HFFc6 (cell line): ENCODE data around the gene COL4A2. TPM values are rescaled to one million over a fixed set of nuclear protein-coding genes. Genes with fewer than 3 reads are reported as not detected.

Experiments
- DNase-seq: peaks from one replicate; pipeline ENCODE4 v3.0.0-alpha.2; 2018
- H3K27ac Mint-ChIP-seq: 2 replicates; pipeline ENCODE4 v1.8.0; 2020; ENCODE audit warnings: mild to moderate bottlenecking, mixed read lengths
- H3K27me3 Mint-ChIP-seq: 2 replicates; pipeline ENCODE4 v1.8.0; 2021; ENCODE audit warnings: mild to moderate bottlenecking, moderate library complexity, mixed read lengths; ENCODE audit not compliant: insufficient read depth
- H3K36me3 Mint-ChIP-seq: 2 replicates; pipeline ENCODE4 v1.8.0; 2021; ENCODE audit warnings: low read depth, mixed read lengths
- H3K4me1 Mint-ChIP-seq: 2 replicates; pipeline ENCODE4 v1.8.0; 2020; ENCODE audit warnings: low read depth, mixed read lengths
- H3K4me3 Mint-ChIP-seq: 2 replicates; pipeline ENCODE4 v1.8.0; 2020; ENCODE audit warnings: mild to moderate bottlenecking, moderate library complexity, mixed read lengths
- H3K9me3 Mint-ChIP-seq: 2 replicates; pipeline ENCODE4 v1.8.0; 2020; ENCODE audit warnings: mild to moderate bottlenecking, mixed read lengths
- total RNA-seq, 6 experiments: library from RNA; stranded (reverse); fragmentation: NEBNext Ultra II Directional; extraction: Animal tissue kit (Norgen Biotek cat#: 25700); gene quantifications; 2 replicates in 1 of 6; 3 replicates in 5 of 6; pipeline ENCODE4 v1.2.3, GENCODE V29; 2021
- TF ChIP-seq, protein P1 (sequence below): fragments of 200-600 bp; sonication (generic); IDR thresholded peaks from 2 replicates; pipeline ENCODE4 v1.5.0; 2021; ENCODE audit warnings: antibody characterized with exemption, mild to moderate bottlenecking

The COL4A2 gene
- total RNA-seq, 6 experiments from 2014 or later: 202 to 327 (median 217) TPM

DNA sequence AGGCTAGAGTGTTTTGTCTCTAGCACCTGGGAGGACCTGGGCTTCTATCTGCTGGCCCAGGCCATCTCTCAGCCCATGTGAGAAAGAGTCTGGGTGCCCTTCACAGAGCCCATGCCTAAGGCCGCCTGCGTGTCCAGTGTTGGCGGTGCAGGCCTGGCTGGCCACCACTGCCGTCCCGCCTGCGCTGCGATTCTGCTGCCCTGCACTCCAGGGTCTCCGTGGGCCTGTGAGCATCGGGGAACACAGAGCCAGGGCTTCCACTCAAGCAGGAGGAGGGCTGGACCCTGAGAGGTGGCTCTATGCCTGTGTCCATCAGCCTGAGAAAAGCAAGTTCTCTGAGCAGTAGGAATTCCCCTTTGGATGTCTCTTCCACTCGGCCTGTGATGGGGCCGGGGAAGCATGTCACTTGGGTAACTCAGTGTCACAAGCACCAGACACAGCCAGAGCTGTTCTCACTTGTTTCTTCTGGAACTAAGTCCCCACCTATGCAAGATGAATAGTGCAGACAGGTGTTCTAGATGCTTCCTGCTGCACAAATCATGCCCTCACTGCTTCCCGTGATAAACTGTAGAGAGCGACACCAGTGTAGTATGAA lies 160.5 kb downstream of the COL4A2 start:
- Mint-ChIP-seq H3K27ac (no peak overlapping the region), H3K4me3 (no peak overlapping the region), H3K9me3 (no peaks in the 10 kb centered on the region), H3K4me1 (peaks cover 12% of the 10 kb centered on the region), H3K27me3 (no peaks in the 10 kb centered on the region; the same call in none of the 2 replicates), H3K36me3 (peaks cover 19% of the 10 kb centered on the region)
- TF ChIP-seq, protein P1, sequence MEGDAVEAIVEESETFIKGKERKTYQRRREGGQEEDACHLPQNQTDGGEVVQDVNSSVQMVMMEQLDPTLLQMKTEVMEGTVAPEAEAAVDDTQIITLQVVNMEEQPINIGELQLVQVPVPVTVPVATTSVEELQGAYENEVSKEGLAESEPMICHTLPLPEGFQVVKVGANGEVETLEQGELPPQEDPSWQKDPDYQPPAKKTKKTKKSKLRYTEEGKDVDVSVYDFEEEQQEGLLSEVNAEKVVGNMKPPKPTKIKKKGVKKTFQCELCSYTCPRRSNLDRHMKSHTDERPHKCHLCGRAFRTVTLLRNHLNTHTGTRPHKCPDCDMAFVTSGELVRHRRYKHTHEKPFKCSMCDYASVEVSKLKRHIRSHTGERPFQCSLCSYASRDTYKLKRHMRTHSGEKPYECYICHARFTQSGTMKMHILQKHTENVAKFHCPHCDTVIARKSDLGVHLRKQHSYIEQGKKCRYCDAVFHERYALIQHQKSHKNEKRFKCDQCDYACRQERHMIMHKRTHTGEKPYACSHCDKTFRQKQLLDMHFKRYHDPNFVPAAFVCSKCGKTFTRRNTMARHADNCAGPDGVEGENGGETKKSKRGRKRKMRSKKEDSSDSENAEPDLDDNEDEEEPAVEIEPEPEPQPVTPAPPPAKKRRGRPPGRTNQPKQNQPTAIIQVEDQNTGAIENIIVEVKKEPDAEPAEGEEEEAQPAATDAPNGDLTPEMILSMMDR: no peak
- DNase-seq: no peak

DNA sequence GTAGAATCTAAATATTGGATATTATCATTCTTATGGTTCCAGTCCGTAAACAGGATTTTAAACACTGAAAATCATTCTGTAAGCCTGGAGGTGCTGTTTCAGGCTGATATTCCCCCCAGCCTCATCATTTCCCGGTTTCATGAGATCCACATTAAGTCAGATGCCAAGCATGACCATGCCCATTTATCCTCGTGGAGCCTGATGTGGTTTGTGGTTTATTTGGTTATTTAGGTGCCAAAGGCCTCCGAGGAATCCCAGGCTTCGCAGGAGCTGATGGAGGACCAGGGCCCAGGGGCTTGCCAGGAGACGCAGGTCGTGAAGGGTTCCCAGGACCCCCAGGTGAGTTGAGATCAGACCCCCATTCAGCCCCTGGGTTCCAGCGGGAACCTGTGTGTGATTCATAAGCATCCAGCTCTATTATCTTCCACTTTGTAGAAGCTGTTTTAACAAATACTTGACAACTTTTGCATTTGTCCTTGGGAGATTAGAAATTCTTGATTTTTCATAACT lies 162.0 kb downstream of the COL4A2 start:
- Mint-ChIP-seq H3K4me1 (0 out of 2 replicates have a peak, but pooled peaks cover under 1% of the 10 kb centered on the region), H3K4me3 (no peak overlapping the region), H3K36me3 (peaks cover 21% of the 10 kb centered on the region), H3K9me3 (no peaks in the 10 kb centered on the region), H3K27me3 (no peaks in the 10 kb centered on the region; the same call in 1 of the 2 replicates), H3K27ac (no peak overlapping the region)
- TF ChIP-seq, protein P1: no peak
- no peak for DNase-seq

DNA sequence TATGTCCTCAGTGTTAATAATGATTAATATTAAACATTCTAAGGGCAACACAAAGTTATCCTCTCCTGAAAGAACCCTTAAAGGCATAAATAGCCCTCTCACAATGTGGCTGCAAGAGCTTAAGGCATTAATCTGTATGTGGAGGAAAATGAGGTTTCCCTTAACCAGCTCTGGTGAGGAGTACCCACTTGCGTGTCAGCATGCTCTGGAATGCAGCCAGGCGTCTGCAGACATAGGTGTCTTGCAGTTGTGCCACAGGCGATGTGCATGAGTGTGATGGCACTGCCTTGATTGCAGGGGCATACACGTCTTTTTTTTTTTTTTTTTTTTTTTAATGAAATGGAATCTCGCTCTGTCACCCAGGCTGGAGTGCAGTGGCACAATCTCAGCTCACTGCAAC lies 162.5 kb downstream of the COL4A2 start:
- Mint-ChIP-seq H3K27ac (no peak overlapping the region), H3K9me3 (no peaks in the 10 kb centered on the region), H3K36me3 (peaks cover 26% of the 10 kb centered on the region), H3K27me3 (peaks cover 2% of the 10 kb centered on the region), H3K4me1 (no peaks in the 10 kb centered on the region), H3K4me3 (no peak overlapping the region)
- no peak for DNase-seq
- TF ChIP-seq, protein P1: no peak

DNA sequence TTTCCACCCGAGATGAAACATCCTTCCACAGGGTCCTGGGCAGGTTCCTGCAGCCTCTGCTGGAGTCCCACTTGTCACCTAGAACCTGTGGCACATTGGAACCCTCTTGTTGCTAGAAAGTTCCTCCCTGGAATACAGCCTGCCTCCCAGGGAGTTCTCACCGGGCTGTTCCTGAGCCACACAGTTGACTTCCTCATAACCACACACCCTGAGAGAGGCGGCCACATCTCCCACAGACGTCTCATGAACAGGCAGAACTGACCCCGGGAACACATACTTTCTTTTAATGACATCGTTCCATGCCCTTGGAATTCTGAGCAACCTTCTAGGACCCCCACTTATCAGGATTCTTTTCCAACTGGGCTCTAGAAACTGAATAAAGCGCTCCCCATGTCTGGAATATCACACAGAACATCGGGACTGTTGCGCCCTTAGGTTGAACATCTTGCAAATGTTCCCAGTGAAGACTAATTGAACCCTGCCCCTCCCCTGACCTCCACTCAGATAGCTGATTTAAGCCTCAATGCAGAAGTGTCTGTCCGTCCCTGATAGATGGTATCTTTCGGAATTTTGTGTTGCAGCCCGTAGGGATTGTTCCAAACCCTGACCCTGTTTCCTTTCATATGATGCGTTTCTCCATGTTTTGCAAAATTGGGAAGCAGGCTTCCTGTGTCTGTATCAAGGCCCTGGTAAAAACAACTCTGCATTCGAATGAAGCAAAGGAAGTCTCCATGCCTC lies 163.4 kb downstream of the COL4A2 start:
- H3K27ac Mint-ChIP-seq: no peak overlapping the region
- H3K9me3 Mint-ChIP-seq: no peaks in the 10 kb centered on the region
- no peak for DNase-seq
- peaks cover 33% of the 10 kb centered on the region for H3K36me3 Mint-ChIP-seq
- H3K27me3 Mint-ChIP-seq: peaks cover 4% of the 10 kb centered on the region
- H3K4me3 Mint-ChIP-seq: no peak overlapping the region
- TF ChIP-seq, protein P1: no peak
- H3K4me1 Mint-ChIP-seq: no peaks in the 10 kb centered on the region

DNA sequence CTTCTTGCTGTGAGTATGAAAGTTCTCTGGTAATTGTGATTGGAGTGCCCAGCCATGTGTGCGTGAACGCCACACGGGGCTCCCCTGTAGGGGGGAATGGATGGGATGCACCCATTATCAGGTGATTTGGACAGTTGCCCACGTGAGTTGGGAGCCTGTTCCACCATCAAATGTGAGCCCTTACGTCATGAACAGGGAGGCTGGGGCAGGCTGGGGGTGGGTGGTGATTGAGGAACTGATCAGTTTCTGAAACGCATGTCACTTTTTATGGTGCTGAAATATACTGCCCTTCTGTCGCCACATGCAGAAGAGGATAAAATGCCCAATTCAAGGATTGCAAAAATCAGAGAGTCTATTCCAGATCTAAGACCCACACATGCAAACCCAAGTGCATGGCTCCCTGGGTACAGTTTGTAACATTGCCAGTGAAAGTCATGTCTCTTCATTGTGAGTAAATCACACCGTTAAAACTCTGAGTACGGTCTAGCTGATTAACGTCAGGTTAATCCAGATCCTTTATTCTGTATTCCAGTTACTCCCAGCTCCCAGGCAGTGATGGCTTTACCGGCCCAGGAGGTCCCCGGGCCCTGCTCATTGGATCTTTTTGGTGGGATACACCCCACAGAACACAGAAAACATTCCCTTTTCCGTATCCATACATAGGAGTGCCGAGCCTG lies 164.2 kb downstream of the COL4A2 start:
- Mint-ChIP-seq H3K27me3 (peaks cover 4% of the 10 kb centered on the region), H3K4me3 (no peak overlapping the region), H3K4me1 (no peaks in the 10 kb centered on the region), H3K27ac (no peak overlapping the region), H3K36me3 (peaks cover 33% of the 10 kb centered on the region), H3K9me3 (no peaks in the 10 kb centered on the region)
- TF ChIP-seq, protein P1: no peak
- no peak for DNase-seq
